Loucy (cell line): ENCODE results near the gene HEBP1.

Source experiments
- H2AFZ ChIP-seq: fragments of 200-600 bp; sonication (generic); 2 replicates; pipeline ENCODE4 v1.6.0; 2016; ENCODE audit warnings: antibody characterized with exemption, mild to moderate bottlenecking, low read length, moderate library complexity
- H3F3A ChIP-seq: fragments of 200-600 bp; 2 replicates; pipeline ENCODE4 v1.6.0; 2016; ENCODE audit warnings: antibody characterized with exemption, low read depth, mild to moderate bottlenecking
- H3K27me3 ChIP-seq: fragments of 200-600 bp; sonication (generic); 2 replicates; pipeline ENCODE4 v1.6.1; 2014; ENCODE audit warnings: low read length, mild to moderate bottlenecking; ENCODE audit not compliant: insufficient read depth, poor library complexity, severe bottlenecking
- H3K36me3 ChIP-seq: fragments of 200-600 bp; sonication (generic); 2 replicates; pipeline ENCODE4 v1.6.1; 2016; ENCODE audit warnings: low read length; ENCODE audit not compliant: insufficient read depth
- H3K4me1 ChIP-seq: fragments of 200-600 bp; sonication (generic); 2 replicates; pipeline ENCODE4 v1.5.1; 2014; ENCODE audit warnings: low read length, mild to moderate bottlenecking; ENCODE audit not compliant: insufficient read depth, poor library complexity, severe bottlenecking
- H3K4me2 ChIP-seq: fragments of 200-600 bp; sonication (generic); 2 replicates; pipeline ENCODE4 v1.6.0; 2014; ENCODE audit warnings: antibody characterized with exemption, low read length, low read depth, mild to moderate bottlenecking; ENCODE audit not compliant: poor library complexity, severe bottlenecking
- H3K4me3 ChIP-seq: fragments of 200-600 bp; sonication (generic); 2 replicates; pipeline ENCODE4 v1.5.1; 2014; ENCODE audit warnings: low read length, mild to moderate bottlenecking, mixed read lengths; ENCODE audit not compliant: poor library complexity, severe bottlenecking
- H3K79me2 ChIP-seq: fragments of 200-600 bp; sonication (generic); 2 replicates; pipeline ENCODE4 v1.6.1; 2014; ENCODE audit warnings: low read length; ENCODE audit not compliant: insufficient read depth
- H3K9ac ChIP-seq: fragments of 200-600 bp; sonication (generic); 2 replicates; pipeline ENCODE4 v1.6.0; 2014; ENCODE audit warnings: mild to moderate bottlenecking, low read depth, low read length, moderate library complexity; ENCODE audit not compliant: poor library complexity, severe bottlenecking
- H3K9me2 ChIP-seq: fragments of 200-600 bp; sonication (generic); replicated peaks from 2 replicates; pipeline ENCODE4 v1.6.1; 2016; ENCODE audit warnings: low read depth, low read length, mixed read lengths
- H3K9me3 ChIP-seq: fragments of 200-600 bp; sonication (generic); 2 replicates; pipeline ENCODE4 v1.6.1; 2014; ENCODE audit warnings: mild to moderate bottlenecking, antibody characterized with exemption, low read length, low read depth; ENCODE audit not compliant: insufficient read depth
- H4K20me1 ChIP-seq: fragments of 200-600 bp; sonication (generic); 2 replicates; pipeline ENCODE4 v1.6.0; 2014; ENCODE audit warnings: antibody characterized with exemption, low read length, mild to moderate bottlenecking; ENCODE audit not compliant: insufficient read depth, poor library complexity, severe bottlenecking
- EZH2phosphoT487 ChIP-seq: fragments of 200-600 bp; IDR thresholded peaks from 2 replicates; pipeline ENCODE4 v1.6.1; 2018; ENCODE audit warnings: antibody characterized with exemption, mild to moderate bottlenecking, moderate library complexity, borderline replicate concordance
- TF ChIP-seq, protein P1 (sequence below): fragments of 200-600 bp; sonication (generic); conservative IDR thresholded peaks from 2 replicates; pipeline ENCODE4 v1.5.1; 2014; ENCODE audit warnings: mild to moderate bottlenecking, antibody characterized with exemption, low read length

The HEBP1 gene

DNA sequence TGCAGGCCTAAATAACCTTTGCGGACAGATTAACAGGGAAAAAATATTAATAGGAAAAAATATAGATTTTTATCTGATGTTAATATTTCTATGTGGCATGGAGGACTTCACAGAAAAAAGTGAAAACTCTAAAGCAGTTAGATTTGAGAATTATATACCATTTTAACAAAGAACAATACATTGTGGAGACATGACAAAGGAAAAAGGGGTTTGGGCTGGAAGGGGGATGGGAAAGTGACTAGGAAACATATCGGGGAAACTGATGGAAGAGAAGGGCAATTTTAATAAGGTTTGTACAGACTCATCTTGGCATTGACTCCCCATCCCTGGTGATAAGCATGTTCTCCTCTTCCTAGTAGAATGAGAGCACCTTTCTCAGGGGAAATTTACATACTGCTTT is 27.0 kb downstream of the HEBP1 start:
- H3K36me3 ChIP-seq, result no peaks in the 10 kb centered on the region
- TF ChIP-seq EZH2phosphoT487, result no peak
- TF ChIP-seq, protein P1, sequence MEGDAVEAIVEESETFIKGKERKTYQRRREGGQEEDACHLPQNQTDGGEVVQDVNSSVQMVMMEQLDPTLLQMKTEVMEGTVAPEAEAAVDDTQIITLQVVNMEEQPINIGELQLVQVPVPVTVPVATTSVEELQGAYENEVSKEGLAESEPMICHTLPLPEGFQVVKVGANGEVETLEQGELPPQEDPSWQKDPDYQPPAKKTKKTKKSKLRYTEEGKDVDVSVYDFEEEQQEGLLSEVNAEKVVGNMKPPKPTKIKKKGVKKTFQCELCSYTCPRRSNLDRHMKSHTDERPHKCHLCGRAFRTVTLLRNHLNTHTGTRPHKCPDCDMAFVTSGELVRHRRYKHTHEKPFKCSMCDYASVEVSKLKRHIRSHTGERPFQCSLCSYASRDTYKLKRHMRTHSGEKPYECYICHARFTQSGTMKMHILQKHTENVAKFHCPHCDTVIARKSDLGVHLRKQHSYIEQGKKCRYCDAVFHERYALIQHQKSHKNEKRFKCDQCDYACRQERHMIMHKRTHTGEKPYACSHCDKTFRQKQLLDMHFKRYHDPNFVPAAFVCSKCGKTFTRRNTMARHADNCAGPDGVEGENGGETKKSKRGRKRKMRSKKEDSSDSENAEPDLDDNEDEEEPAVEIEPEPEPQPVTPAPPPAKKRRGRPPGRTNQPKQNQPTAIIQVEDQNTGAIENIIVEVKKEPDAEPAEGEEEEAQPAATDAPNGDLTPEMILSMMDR, result no peak
- no peaks in the 10 kb centered on the region for H3K27me3 ChIP-seq

GRCh38 chr12:12965836-12966235 is 34.2 kb downstream of the HEBP1 start:
- no peaks in the 10 kb centered on the region for H4K20me1 ChIP-seq
- TF ChIP-seq, protein P1, result no peak
- TF ChIP-seq EZH2phosphoT487, result no peak
- H3K36me3 ChIP-seq, result no peaks in the 10 kb centered on the region
- H2AFZ ChIP-seq, result no peak overlapping the region
- H3K79me2 ChIP-seq, result no peaks in the 10 kb centered on the region
- H3K4me3 ChIP-seq, result no peak overlapping the region
- no peaks in the 10 kb centered on the region for H3K27me3 ChIP-seq
- no peak overlapping the region for H3K4me2 ChIP-seq
- H3K9ac ChIP-seq, result no peak overlapping the region
- no peaks in the 10 kb centered on the region for H3K9me3 ChIP-seq
- H3K9me2 ChIP-seq, result no peaks in the 10 kb centered on the region
- no peaks in the 10 kb centered on the region for H3F3A ChIP-seq
- peaks cover 10% of the 10 kb centered on the region for H3K4me1 ChIP-seq

More for the DNA sequence above, 27.0 kb downstream of the HEBP1 start:
- Histone ChIP-seq H3K9ac (no peak overlapping the region), H2AFZ (no peak overlapping the region), H3K4me1 (no peaks in the 10 kb centered on the region), H3K4me3 (no peak overlapping the region), H3K79me2 (no peaks in the 10 kb centered on the region), H4K20me1 (no peaks in the 10 kb centered on the region), H3F3A (no peaks in the 10 kb centered on the region), H3K4me2 (no peak overlapping the region), H3K9me3 (no peaks in the 10 kb centered on the region; the same call in 1 of the 2 replicates), H3K9me2 (no peaks in the 10 kb centered on the region)

DNA sequence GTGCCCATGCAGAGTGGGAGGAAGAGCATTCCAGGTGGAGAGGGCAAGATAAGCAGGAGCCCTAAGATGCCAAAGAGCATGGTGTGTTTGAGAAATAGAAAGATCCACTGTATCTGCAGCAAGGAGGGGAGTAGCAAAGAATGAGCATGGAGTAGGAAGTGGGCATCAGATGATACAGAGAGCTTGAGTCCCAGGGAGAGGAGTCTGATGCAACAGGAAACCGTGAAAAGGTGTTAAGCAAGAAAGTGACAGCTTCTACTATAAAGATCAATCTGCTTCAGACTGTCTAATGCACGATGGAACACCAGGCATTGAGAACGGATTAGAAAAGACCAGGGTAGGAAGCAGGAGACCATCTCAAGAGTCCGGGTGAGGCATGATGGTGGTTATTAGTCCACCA is 35.8 kb downstream of the HEBP1 start:
- Histone ChIP-seq H3K4me2 (no peak overlapping the region), H2AFZ (peak overlapping the region; percentile 58), H3K79me2 (no peaks in the 10 kb centered on the region), H3K9me3 (no peaks in the 10 kb centered on the region), H3K4me1 (peaks cover 10% of the 10 kb centered on the region), H3K9ac (no peak overlapping the region), H3K27me3 (no peaks in the 10 kb centered on the region), H4K20me1 (no peaks in the 10 kb centered on the region), H3K9me2 (no peaks in the 10 kb centered on the region), H3F3A (no peaks in the 10 kb centered on the region), H3K4me3 (no peak overlapping the region), H3K36me3 (no peaks in the 10 kb centered on the region)
- TF ChIP-seq, protein P1, result no peak
- no peak for TF ChIP-seq EZH2phosphoT487
